ENCODE measurements around the gene DSN1.

- TF ChIP-seq EZH2 (IDR thresholded peaks at IDR 0.05) (no peak), CTCF (IDR thresholded peaks at IDR 0.05) (no peak)
Measured at GRCh38 chr20:36812594-36813463, 39.3 kb upstream of the DSN1 start.
